ENCODE results near the gene LRRC1. TPM values are rescaled to one million over a fixed set of nuclear protein-coding genes. Genes with fewer than 3 reads are reported as not detected.

LRRC1 gene
- polyA plus RNA-seq, 1 experiment = 13.9 TPM

DNA sequence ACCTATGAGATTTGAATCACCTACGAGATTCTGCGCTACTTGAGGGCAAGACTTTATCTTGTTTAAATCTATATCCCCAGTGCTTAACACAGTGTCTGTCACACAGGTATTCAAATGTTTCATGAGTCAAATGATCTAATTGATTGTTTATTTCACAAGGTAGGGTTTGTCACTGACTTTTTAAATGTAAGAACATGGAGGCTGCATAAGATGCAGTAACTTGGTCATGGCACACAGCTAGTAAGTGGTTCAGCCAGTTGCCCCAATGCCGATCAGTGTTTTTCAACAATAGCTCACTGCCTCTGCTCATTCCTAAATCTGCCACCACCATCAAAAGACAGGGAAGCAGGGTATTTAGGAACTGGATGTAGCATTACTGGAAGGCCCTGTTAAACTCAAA is 42.4 kb upstream of the LRRC1 start:
- H3K9me3 ChIP-seq (ENCODE audit: control insufficient read depth, insufficient read depth, low read length) = no peaks in the 10 kb centered on the region
- H3K27me3 ChIP-seq (ENCODE audit: control insufficient read depth, insufficient read depth, low read length) = no peaks in the 10 kb centered on the region
- H3K27ac ChIP-seq (ENCODE audit: low read depth, low read length) = no peak overlapping the region
- TF ChIP-seq, protein P1, sequence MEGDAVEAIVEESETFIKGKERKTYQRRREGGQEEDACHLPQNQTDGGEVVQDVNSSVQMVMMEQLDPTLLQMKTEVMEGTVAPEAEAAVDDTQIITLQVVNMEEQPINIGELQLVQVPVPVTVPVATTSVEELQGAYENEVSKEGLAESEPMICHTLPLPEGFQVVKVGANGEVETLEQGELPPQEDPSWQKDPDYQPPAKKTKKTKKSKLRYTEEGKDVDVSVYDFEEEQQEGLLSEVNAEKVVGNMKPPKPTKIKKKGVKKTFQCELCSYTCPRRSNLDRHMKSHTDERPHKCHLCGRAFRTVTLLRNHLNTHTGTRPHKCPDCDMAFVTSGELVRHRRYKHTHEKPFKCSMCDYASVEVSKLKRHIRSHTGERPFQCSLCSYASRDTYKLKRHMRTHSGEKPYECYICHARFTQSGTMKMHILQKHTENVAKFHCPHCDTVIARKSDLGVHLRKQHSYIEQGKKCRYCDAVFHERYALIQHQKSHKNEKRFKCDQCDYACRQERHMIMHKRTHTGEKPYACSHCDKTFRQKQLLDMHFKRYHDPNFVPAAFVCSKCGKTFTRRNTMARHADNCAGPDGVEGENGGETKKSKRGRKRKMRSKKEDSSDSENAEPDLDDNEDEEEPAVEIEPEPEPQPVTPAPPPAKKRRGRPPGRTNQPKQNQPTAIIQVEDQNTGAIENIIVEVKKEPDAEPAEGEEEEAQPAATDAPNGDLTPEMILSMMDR (IDR thresholded peaks at IDR 0.05; ENCODE audit: low read depth, low read length) = no peak
- no peak for DNase-seq (ENCODE audit: low read depth, low spot score)
- POLR2A ChIA-PET = interaction anchor here (1.5 kb wide), 1 partner anchor 42 kb away, joined by 4 read pairs; the partner anchor contains the start of gene LRRC1
- CTCF ChIA-PET = interaction anchor here (1.1 to 2.7 kb wide), 4 partner anchors 24 to 259 kb away, joined by 4 to 20 read pairs (median 10); no protein-coding TSS in a partner anchor
- H3K4me3 ChIP-seq (ENCODE audit: low read depth, low read length) = no peak overlapping the region

DNA sequence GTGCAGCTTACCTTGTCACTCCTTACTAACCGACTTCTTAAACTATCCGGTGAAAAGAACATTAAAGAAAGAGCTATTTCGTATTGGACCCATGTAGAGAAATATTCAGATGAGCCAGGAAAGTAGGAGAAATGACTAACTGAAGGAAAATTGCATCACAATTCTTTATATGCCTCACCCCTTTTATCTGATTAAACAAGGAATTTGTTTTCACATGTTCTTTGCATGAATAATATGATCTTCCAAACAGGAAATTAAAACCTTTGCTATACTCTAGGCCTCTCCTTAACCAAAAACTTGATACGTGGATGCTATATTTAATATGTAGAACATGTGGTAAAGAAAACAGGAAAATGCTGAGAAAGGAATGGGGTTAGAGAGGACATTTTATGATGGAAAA is 41.9 kb upstream of the LRRC1 start:
- TF ChIP-seq, protein P1 (IDR thresholded peaks at IDR 0.05; ENCODE audit: low read depth, low read length) = no peak
- ChIA-PET POLR2A (interaction anchor here (1.5 kb wide), 1 partner anchor 42 kb away, joined by 4 read pairs; the partner anchor contains the start of gene LRRC1), CTCF (interaction anchor here (1.1 to 2.7 kb wide), 4 partner anchors 24 to 259 kb away, joined by 4 to 20 read pairs (median 10); no protein-coding TSS in a partner anchor)
- peak; percentile 7 for DNase-seq (ENCODE audit: low read depth, low spot score)
- H3K27me3 ChIP-seq (ENCODE audit: control insufficient read depth, insufficient read depth, low read length) = no peaks in the 10 kb centered on the region
- no peaks in the 10 kb centered on the region for H3K9me3 ChIP-seq (ENCODE audit: control insufficient read depth, insufficient read depth, low read length)
- H3K27ac ChIP-seq (ENCODE audit: low read depth, low read length) = no peak overlapping the region
- no peak overlapping the region for H3K4me3 ChIP-seq (ENCODE audit: low read depth, low read length)

DNA sequence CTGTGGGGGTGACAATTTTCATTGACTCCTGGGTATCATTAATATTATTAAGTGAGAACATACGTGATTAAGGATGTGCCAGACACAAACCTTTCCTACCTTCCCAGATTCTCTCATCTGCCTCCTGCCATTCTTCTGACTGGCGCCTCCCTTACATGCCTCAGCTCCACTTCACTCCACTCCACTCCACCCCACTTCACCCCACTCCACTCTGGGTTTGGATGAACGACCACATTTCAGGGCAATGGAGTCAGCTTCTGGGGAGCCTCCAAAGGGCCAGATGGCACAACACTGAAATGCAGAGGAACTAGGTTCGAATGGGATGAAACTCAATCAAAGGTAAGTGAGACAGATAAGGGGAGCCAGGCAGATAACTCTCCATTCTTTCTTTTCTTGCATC is 40.5 kb upstream of the LRRC1 start:
- H3K4me3 ChIP-seq (ENCODE audit: low read depth, low read length) = no peak overlapping the region
- no peaks in the 10 kb centered on the region for H3K27me3 ChIP-seq (ENCODE audit: control insufficient read depth, insufficient read depth, low read length)
- no peaks in the 10 kb centered on the region for H3K9me3 ChIP-seq (ENCODE audit: control insufficient read depth, insufficient read depth, low read length)
- no peak overlapping the region for H3K27ac ChIP-seq (ENCODE audit: low read depth, low read length)
- DNase-seq (ENCODE audit: low read depth, low spot score) = no peak
- CTCF ChIA-PET = interaction anchor here (2.7 kb wide), 1 partner anchor 26 kb away, joined by 20 read pairs; no protein-coding TSS in a partner anchor
- POLR2A ChIA-PET = no interaction called here
- TF ChIP-seq, protein P1 (IDR thresholded peaks at IDR 0.05; ENCODE audit: low read depth, low read length) = no peak

DNA sequence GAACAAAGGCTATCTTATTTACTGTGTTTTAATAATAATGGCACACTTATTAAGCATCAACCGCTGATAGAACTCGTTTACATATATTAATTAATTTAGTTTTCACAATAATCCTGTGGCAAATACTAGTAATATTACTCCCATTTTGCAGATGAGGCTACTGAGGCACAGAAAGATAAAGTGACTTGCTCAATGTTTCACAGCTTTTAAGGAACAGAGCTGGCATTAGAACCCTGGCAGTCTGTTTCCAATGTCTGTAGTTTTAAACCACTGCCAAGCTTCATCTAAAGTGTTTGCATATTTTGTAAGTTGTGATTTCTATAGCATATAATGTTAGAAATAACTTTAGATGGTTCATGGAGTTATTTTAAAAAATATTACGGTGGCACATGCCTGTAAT is 38.4 kb upstream of the LRRC1 start:
- CTCF ChIA-PET = no interaction called here
- TF ChIP-seq, protein P1 (IDR thresholded peaks at IDR 0.05; ENCODE audit: low read depth, low read length) = no peak
- POLR2A ChIA-PET = interaction anchor here (0.6 kb wide), 1 partner anchor 94 kb away, joined by 3 read pairs; no protein-coding TSS in a partner anchor
- DNase-seq (ENCODE audit: low read depth, low spot score) = no peak
- Histone ChIP-seq H3K27me3 (ENCODE audit: control insufficient read depth, insufficient read depth, low read length) (no peaks in the 10 kb centered on the region), H3K4me3 (ENCODE audit: low read depth, low read length) (no peak overlapping the region), H3K27ac (ENCODE audit: low read depth, low read length) (no peak overlapping the region), H3K9me3 (ENCODE audit: control insufficient read depth, insufficient read depth, low read length) (no peaks in the 10 kb centered on the region)

DNA sequence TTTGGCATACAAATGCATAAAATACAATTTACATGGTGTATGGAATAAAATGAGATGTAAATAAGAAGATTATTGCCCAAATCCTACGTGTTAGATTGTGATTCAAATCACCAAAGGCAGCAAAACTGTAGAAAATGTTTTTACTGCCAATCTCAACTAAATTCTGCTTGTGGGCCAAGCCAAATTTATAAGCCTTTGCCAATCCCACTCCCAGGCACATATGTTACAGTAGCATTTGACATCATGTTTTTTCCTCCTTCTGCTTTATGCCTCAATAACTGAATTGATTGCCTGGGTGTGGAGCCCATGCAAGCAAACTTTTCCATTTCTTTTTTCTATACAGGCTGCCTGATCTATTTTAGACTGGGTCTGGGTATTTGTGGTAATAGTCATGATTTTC is 36.3 kb upstream of the LRRC1 start:
- TF ChIP-seq, protein P1 (IDR thresholded peaks at IDR 0.05; ENCODE audit: low read depth, low read length) = no peak
- CTCF ChIA-PET = interaction anchor here (0.9 to 1.5 kb wide), 2 partner anchors 30 to 198 kb away, joined by 3 to 8 read pairs; no protein-coding TSS in a partner anchor
- Histone ChIP-seq H3K9me3 (ENCODE audit: control insufficient read depth, insufficient read depth, low read length) (no peaks in the 10 kb centered on the region), H3K27ac (ENCODE audit: low read depth, low read length) (no peak overlapping the region), H3K4me3 (ENCODE audit: low read depth, low read length) (no peak overlapping the region), H3K27me3 (ENCODE audit: control insufficient read depth, insufficient read depth, low read length) (no peaks in the 10 kb centered on the region)
- POLR2A ChIA-PET = no interaction called here
- no peak for DNase-seq (ENCODE audit: low read depth, low spot score)
